OCI-LY7 (cell line): ENCODE data around the gene EBF3. TPM values are rescaled to one million over a fixed set of nuclear protein-coding genes. Genes with fewer than 3 reads are reported as not detected.

ENCODE experiments used
- BruUV-seq: library from RNA; stranded (reverse); fragments of 400-500 nt; replicated peaks from 2 replicates; lab custom pipeline; 2021; lab: Mats Ljungman, UMichigan
- CTCF ChIA-PET: fragments of 300-600 bp; sonication (Branson Sonifier 250); formaldehyde crosslinking; loops from one replicate; lab custom pipeline; 2022; ENCODE audit warnings: antibody characterized with exemption; ENCODE audit not compliant: unreplicated experiment; lab: Charles Lee
- POLR2A ChIA-PET: fragments of 300-600 bp; sonication (Branson Sonifier 250); formaldehyde crosslinking; loops from one replicate; lab custom pipeline; 2022; ENCODE audit warnings: antibody characterized with exemption; lab: Charles Lee
- DNase-seq: peaks from one replicate; pipeline ENCODE4 v3.0.0-alpha.2; 2015; ENCODE audit warnings: low spot score
- H2AFZ ChIP-seq: fragments of 200-600 bp; sonication (generic), shearing (Covaris generic); 2 replicates; pipeline ENCODE4 v1.6.1; 2014; ENCODE audit warnings: mild to moderate bottlenecking, antibody characterized with exemption, low read length, moderate library complexity
- H3K27ac ChIP-seq: fragments of 200-600 bp; sonication (generic); 2 replicates; pipeline ENCODE4 v1.5.1; 2014; ENCODE audit warnings: mixed run types, low read depth, mild to moderate bottlenecking, moderate library complexity, low read length, inconsistent platforms; ENCODE audit not compliant: poor library complexity, severe bottlenecking
- H3K36me3 ChIP-seq: fragments of 200-600 bp; sonication (generic); 2 replicates; pipeline ENCODE4 v1.6.1; 2014; ENCODE audit warnings: mild to moderate bottlenecking, antibody characterized with exemption, low read length, moderate library complexity, mixed read lengths; ENCODE audit not compliant: insufficient read depth
- H3K4me1 ChIP-seq: fragments of 200-600 bp; sonication (generic); 2 replicates; pipeline ENCODE4 v1.5.1; 2014; ENCODE audit warnings: mild to moderate bottlenecking, low read length; ENCODE audit not compliant: insufficient read depth, poor library complexity, severe bottlenecking
- H3K4me2 ChIP-seq: fragments of 200-600 bp; sonication (generic); 2 replicates; pipeline ENCODE4 v1.6.1; 2014; ENCODE audit warnings: mild to moderate bottlenecking, low read length
- H3K4me3 ChIP-seq: fragments of 200-600 bp; sonication (generic); 2 replicates; pipeline ENCODE4 v1.5.1; 2014; ENCODE audit warnings: mild to moderate bottlenecking, low read depth, low read length; ENCODE audit not compliant: poor library complexity, severe bottlenecking
- H3K79me2 ChIP-seq: fragments of 200-600 bp; sonication (generic); 2 replicates; pipeline ENCODE4 v1.6.1; 2016; ENCODE audit warnings: low read depth, mild to moderate bottlenecking, low read length, moderate library complexity, mixed read lengths; ENCODE audit not compliant: insufficient read depth
- H3K9me2 ChIP-seq: fragments of 200-600 bp; sonication (generic); 2 replicates; pipeline ENCODE4 v1.6.1; 2016; ENCODE audit warnings: mild to moderate bottlenecking, low read length, mixed read lengths; ENCODE audit not compliant: insufficient read depth
- H3K9me3 ChIP-seq: fragments of 200-600 bp; sonication (generic); 2 replicates; pipeline ENCODE4 v1.6.1; 2014; ENCODE audit warnings: mild to moderate bottlenecking, mixed run types, low read length, mixed read lengths
- H4K20me1 ChIP-seq: fragments of 200-600 bp; sonication (generic); 2 replicates; pipeline ENCODE4 v1.6.1; 2014; ENCODE audit warnings: mild to moderate bottlenecking, antibody characterized with exemption, low read length, moderate library complexity, mixed read lengths; ENCODE audit not compliant: insufficient read depth
- CTCF ChIP-seq: fragments of 200-600 bp; sonication (generic); conservative IDR thresholded peaks from 2 replicates; pipeline ENCODE4 v1.5.1; 2014; ENCODE audit warnings: mild to moderate bottlenecking, antibody characterized with exemption, low read length, moderate library complexity, mixed read lengths
- EZH2phosphoT487 ChIP-seq: fragments of 200-600 bp; sonication (generic); IDR thresholded peaks from 2 replicates; pipeline ENCODE4 v1.6.1; 2018; ENCODE audit warnings: low read depth, borderline replicate concordance, mild to moderate bottlenecking, mixed run types, antibody characterized with exemption, low read length, moderate library complexity, mixed read lengths
- intact Hi-C: fragments of 100-400 bp; cut with micrococcal nuclease; formaldehyde crosslinking; loops from one replicate; pipeline ENCODE4 v1.10.0; 2022; ENCODE audit not compliant: unreplicated experiment
- total RNA-seq, 2 experiments: library from RNA; depleted of rRNA in 1 of 2; stranded (reverse); fragments of >200 nt in 1 of 2; shearing (Covaris generic) in 1 of 2; gene quantifications; 2 replicates each; pipeline ENCODE4 v1.2.3, GENCODE V29; 2014 to 2022

Gene EBF3
- total RNA-seq, 2 experiments from 2014 or later: not detected

GRCh38 chr10:129893104-129894089 is 70.7 kb downstream of the EBF3 start:
- CTCF ChIA-PET: interaction anchor here (0.9 kb wide), 1 partner anchor 32 kb away, joined by 3 read pairs; no protein-coding TSS in a partner anchor
- H3K4me1 ChIP-seq: no peaks in the 10 kb centered on the region
- no peak for TF ChIP-seq CTCF
- no peak for TF ChIP-seq EZH2phosphoT487

GRCh38 chr10:129892548-129893052 is 71.5 kb downstream of the EBF3 start:
- DNase-seq: no peak
- no peaks in the 10 kb centered on the region for H3K9me3 ChIP-seq
- no peaks in the 10 kb centered on the region for H3K9me2 ChIP-seq
- H3K27ac ChIP-seq: no peak overlapping the region
- H3K4me1 ChIP-seq: no peaks in the 10 kb centered on the region
- intact Hi-C loops: no loop called here
- no peaks in the 10 kb centered on the region for H4K20me1 ChIP-seq
- BruUV-seq: no TSS peak
- no peaks in the 10 kb centered on the region for H3K36me3 ChIP-seq
- POLR2A ChIA-PET: no interaction called here
- TF ChIP-seq CTCF: no peak
- TF ChIP-seq EZH2phosphoT487: no peak
- CTCF ChIA-PET: no interaction called here
- H2AFZ ChIP-seq: no peak overlapping the region
- H3K4me3 ChIP-seq: no peak overlapping the region
- no peaks in the 10 kb centered on the region for H3K79me2 ChIP-seq
- no peak overlapping the region for H3K4me2 ChIP-seq

More at GRCh38 chr10:129893104-129894089, 70.7 kb downstream of the EBF3 start:
- Histone ChIP-seq H3K27ac (no peak overlapping the region), H2AFZ (no peak overlapping the region), H4K20me1 (no peaks in the 10 kb centered on the region), H3K4me2 (no peak overlapping the region), H3K9me3 (no peaks in the 10 kb centered on the region), H3K79me2 (no peaks in the 10 kb centered on the region), H3K9me2 (no peaks in the 10 kb centered on the region), H3K36me3 (no peaks in the 10 kb centered on the region), H3K4me3 (no peak overlapping the region)
- DNase-seq: no peak
- POLR2A ChIA-PET: no interaction called here
- no TSS peak for BruUV-seq
- intact Hi-C loops: no loop called here

GRCh38 chr10:129891806-129892205 is 72.3 kb downstream of the EBF3 start:
- CTCF ChIA-PET: no interaction called here

More at GRCh38 chr10:129891806-129892205, 72.3 kb downstream of the EBF3 start:
- intact Hi-C loops: no loop called here
- Histone ChIP-seq H2AFZ (no peak overlapping the region), H4K20me1 (no peaks in the 10 kb centered on the region), H3K79me2 (no peaks in the 10 kb centered on the region), H3K4me3 (no peak overlapping the region), H3K9me2 (no peaks in the 10 kb centered on the region), H3K9me3 (no peaks in the 10 kb centered on the region), H3K4me1 (no peaks in the 10 kb centered on the region), H3K27ac (no peak overlapping the region), H3K4me2 (no peak overlapping the region), H3K36me3 (no peaks in the 10 kb centered on the region)
- POLR2A ChIA-PET: no interaction called here
- TF ChIP-seq CTCF: no peak
- no peak for TF ChIP-seq EZH2phosphoT487
- no peak for DNase-seq
- BruUV-seq: no TSS peak
